Astrocyte (in vitro differentiated cells and primary cell): ENCODE measurements around the gene PTPRD. TPM values are rescaled to one million over a fixed set of nuclear protein-coding genes. Genes with fewer than 3 reads are reported as not detected.

Source experiments
- DNase-seq: peaks from one replicate; pipeline ENCODE4 v3.0.0-alpha.2; 2010; ENCODE audit warnings: low read depth
- FAIRE-seq: peaks from 2 replicates; lab custom pipeline; 2011; peaks lifted over from hg19 to GRCh38; lab: Jason Lieb, UNC
- H2AFZ ChIP-seq: 2 replicates; pipeline ENCODE4 v1.6.0; 2012; ENCODE audit warnings: low read depth, low read length, inconsistent platforms
- H3K27ac ChIP-seq: 2 replicates; pipeline ENCODE4 v1.5.1; 2011; ENCODE audit warnings: low read depth, low read length, inconsistent platforms
- H3K27me3 ChIP-seq: 2 replicates; pipeline ENCODE4 v1.6.0; 2011; ENCODE audit warnings: low read length, inconsistent platforms; ENCODE audit not compliant: insufficient read depth
- H3K36me3 ChIP-seq: 2 replicates; pipeline ENCODE4 v1.5.1; 2011; ENCODE audit warnings: low read length, inconsistent platforms; ENCODE audit not compliant: insufficient read depth
- H3K4me1 ChIP-seq: 2 replicates; pipeline ENCODE4 v1.5.1; 2011; ENCODE audit warnings: low read length, inconsistent platforms; ENCODE audit not compliant: insufficient read depth
- H3K4me2 ChIP-seq: 2 replicates; pipeline ENCODE4 v1.6.0; 2012; ENCODE audit warnings: low read length, inconsistent platforms
- H3K4me3 ChIP-seq: 2 replicates; pipeline ENCODE4 v1.5.1; 2011; ENCODE audit warnings: low read depth, mild to moderate bottlenecking, low read length, inconsistent platforms; ENCODE audit not compliant: insufficient read depth
- H3K79me2 ChIP-seq: 2 replicates; pipeline ENCODE4 v1.6.0; 2012; ENCODE audit warnings: mild to moderate bottlenecking, low read length, inconsistent platforms; ENCODE audit not compliant: insufficient read depth
- H3K9ac ChIP-seq: 2 replicates; pipeline ENCODE4 v1.6.0; 2012; ENCODE audit warnings: mild to moderate bottlenecking, low read length, inconsistent platforms
- H3K9me3 ChIP-seq: 2 replicates; pipeline ENCODE4 v1.5.1; 2012; ENCODE audit warnings: low read depth, mild to moderate bottlenecking, low read length, inconsistent platforms; ENCODE audit not compliant: insufficient read depth
- H4K20me1 ChIP-seq: 2 replicates; pipeline ENCODE4 v1.6.0; 2012; ENCODE audit warnings: low read length, inconsistent platforms; ENCODE audit not compliant: insufficient read depth
- H3K27ac Mint-ChIP-seq: one replicate; pipeline ENCODE4 v1.8.0; 2021; ENCODE audit warnings: mild to moderate bottlenecking, mixed read lengths; ENCODE audit not compliant: unreplicated experiment
- H3K27me3 Mint-ChIP-seq: one replicate; pipeline ENCODE4 v1.8.0; 2021; ENCODE audit warnings: low read depth, mixed read lengths; ENCODE audit not compliant: unreplicated experiment
- H3K36me3 Mint-ChIP-seq: one replicate; pipeline ENCODE4 v1.8.0; 2021; ENCODE audit warnings: low read depth, mixed read lengths; ENCODE audit not compliant: unreplicated experiment
- H3K4me1 Mint-ChIP-seq: one replicate; pipeline ENCODE4 v1.8.0; 2021; ENCODE audit warnings: low read depth, mixed read lengths; ENCODE audit not compliant: unreplicated experiment
- H3K4me3 Mint-ChIP-seq: one replicate; pipeline ENCODE4 v1.8.0; 2021; ENCODE audit warnings: mild to moderate bottlenecking, moderate library complexity, mixed read lengths; ENCODE audit not compliant: unreplicated experiment
- H3K9me3 Mint-ChIP-seq: one replicate; pipeline ENCODE4 v1.8.0; 2021; ENCODE audit warnings: mild to moderate bottlenecking, mixed read lengths; ENCODE audit not compliant: unreplicated experiment
- CTCF ChIP-seq: IDR thresholded peaks from 2 replicates; pipeline ENCODE4 v1.5.1; 2011; ENCODE audit warnings: low read depth, mild to moderate bottlenecking, inconsistent platforms, low read length, moderate library complexity; ENCODE audit not compliant: insufficient read depth
- EZH2 ChIP-seq: IDR thresholded peaks from 2 replicates; pipeline ENCODE4 v1.6.1; 2012; ENCODE audit warnings: mild to moderate bottlenecking, low read length, inconsistent platforms; ENCODE audit not compliant: insufficient read depth
- total RNA-seq: library from RNA; stranded (reverse); gene quantifications from 2 replicates; pipeline ENCODE4 v1.2.1, GENCODE V29; 2021

PTPRD gene
- total RNA-seq, 1 donor from 2014 or later: 88.1 TPM

GRCh38 chr9:9612755-9613154 lies 1000.0 kb downstream of the PTPRD start:
- H3K9ac ChIP-seq: no peak overlapping the region
- H3K9me3 ChIP-seq: no peaks in the 10 kb centered on the region
- H2AFZ ChIP-seq: no peak overlapping the region
- no peak for FAIRE-seq
- Mint-ChIP-seq H3K27ac (no peak overlapping the region), H3K4me3 (no peak overlapping the region), H3K4me1 (no peaks in the 10 kb centered on the region), H3K36me3 (no peaks in the 10 kb centered on the region), H3K27me3 (peaks cover 3% of the 10 kb centered on the region), H3K9me3 (no peaks in the 10 kb centered on the region)
- no peaks in the 10 kb centered on the region for H3K79me2 ChIP-seq
- H4K20me1 ChIP-seq: no peaks in the 10 kb centered on the region
- no peaks in the 10 kb centered on the region for H3K27me3 ChIP-seq
- H3K36me3 ChIP-seq: no peaks in the 10 kb centered on the region
- H3K4me1 ChIP-seq: no peaks in the 10 kb centered on the region
- no peak overlapping the region for H3K4me2 ChIP-seq
- H3K4me3 ChIP-seq: no peak overlapping the region
- no peak for DNase-seq
- no peak for TF ChIP-seq EZH2
- TF ChIP-seq CTCF: no peak
- H3K27ac ChIP-seq: no peak overlapping the region

- H3K4me1 Mint-ChIP-seq: no peaks in the 10 kb centered on the region
- Histone ChIP-seq H3K4me3 (no peak overlapping the region), H2AFZ (no peak overlapping the region), H4K20me1 (no peaks in the 10 kb centered on the region), H3K79me2 (no peaks in the 10 kb centered on the region), H3K36me3 (no peaks in the 10 kb centered on the region), H3K9ac (no peak overlapping the region), H3K4me2 (no peak overlapping the region), H3K9me3 (no peaks in the 10 kb centered on the region), H3K27ac (no peak overlapping the region), H3K27me3 (no peaks in the 10 kb centered on the region), H3K4me1 (no peaks in the 10 kb centered on the region)
- H3K36me3 Mint-ChIP-seq: no peaks in the 10 kb centered on the region
- DNase-seq (no peak), FAIRE-seq (no peak)
- peaks cover 3% of the 10 kb centered on the region for H3K27me3 Mint-ChIP-seq
- TF ChIP-seq EZH2 (no peak), CTCF (no peak)
- no peaks in the 10 kb centered on the region for H3K9me3 Mint-ChIP-seq
- H3K4me3 Mint-ChIP-seq: no peak overlapping the region
- no peak overlapping the region for H3K27ac Mint-ChIP-seq
Observed at GRCh38 chr9:9612270-9612669, 1000.5 kb downstream of the PTPRD start.

- no peaks in the 10 kb centered on the region for H3K4me1 Mint-ChIP-seq
- no peak overlapping the region for H3K9ac ChIP-seq
- no peak overlapping the region for H2AFZ ChIP-seq
- no peaks in the 10 kb centered on the region for H3K27me3 ChIP-seq
- TF ChIP-seq CTCF: no peak
- TF ChIP-seq EZH2: no peak
- no peak overlapping the region for H3K27ac ChIP-seq
- H3K9me3 ChIP-seq: no peaks in the 10 kb centered on the region
- DNase-seq (no peak), FAIRE-seq (no peak)
- H3K36me3 ChIP-seq: no peaks in the 10 kb centered on the region
- no peak overlapping the region for H3K27ac Mint-ChIP-seq
- no peaks in the 10 kb centered on the region for H3K79me2 ChIP-seq
- no peaks in the 10 kb centered on the region for H3K27me3 Mint-ChIP-seq
- H3K36me3 Mint-ChIP-seq: no peaks in the 10 kb centered on the region
- no peaks in the 10 kb centered on the region for H3K4me1 ChIP-seq
- no peaks in the 10 kb centered on the region for H3K9me3 Mint-ChIP-seq
- H3K4me2 ChIP-seq: no peak overlapping the region
- no peak overlapping the region for H3K4me3 Mint-ChIP-seq
- H4K20me1 ChIP-seq: no peaks in the 10 kb centered on the region
- no peak overlapping the region for H3K4me3 ChIP-seq
Observed at GRCh38 chr9:9605681-9606080, 1007.1 kb downstream of the PTPRD start.
